RWPE2 (cell line): ENCODE data around the gene TBC1D2B.

Source experiments
- ATAC-seq: fragments of 200-7000 bp; cut with Tn5 transposase; 3 replicates; pipeline ENCODE4 v1.9.1; 2021; ENCODE audit warnings: low read depth
- DNase-seq: peaks from one replicate; pipeline ENCODE4 v3.0.0-alpha.2; 2020; ENCODE audit warnings: low spot score
- H3K27ac ChIP-seq: fragments of 450-650 bp; 2 replicates; pipeline ENCODE4 v1.5.1; 2017; ENCODE audit warnings: mild to moderate bottlenecking; ENCODE audit not compliant: poor library complexity, severe bottlenecking
- H3K27me3 ChIP-seq: fragments of 250-450 bp; sonication (Bioruptor Pico); 2 replicates; pipeline ENCODE4 v1.5.1; 2021; ENCODE audit warnings: mild to moderate bottlenecking, moderate library complexity; ENCODE audit not compliant: insufficient read depth, poor library complexity, severe bottlenecking
- H3K36me3 ChIP-seq: fragments of 250-450 bp; sonication (Bioruptor Pico); 2 replicates; pipeline ENCODE4 v1.5.1; 2020; ENCODE audit warnings: low read depth, mild to moderate bottlenecking, moderate library complexity
- H3K4me1 ChIP-seq: fragments of 250-450 bp; sonication (Bioruptor Pico); 2 replicates; pipeline ENCODE4 v1.5.1; 2021; ENCODE audit warnings: mild to moderate bottlenecking, moderate library complexity; ENCODE audit not compliant: insufficient read depth, poor library complexity, severe bottlenecking
- H3K4me3 ChIP-seq: fragments of 250-450 bp; sonication (Bioruptor Pico); 2 replicates; pipeline ENCODE4 v1.5.1; 2021; ENCODE audit warnings: mild to moderate bottlenecking, moderate library complexity; ENCODE audit not compliant: severe bottlenecking
- H3K9me3 ChIP-seq: fragments of 250-450 bp; sonication (Bioruptor Pico); 2 replicates; pipeline ENCODE4 v1.5.1; 2021; ENCODE audit warnings: mild to moderate bottlenecking, moderate library complexity; ENCODE audit not compliant: severe bottlenecking
- CTCF ChIP-seq: fragments of 450-650 bp; IDR thresholded peaks from one replicate; pipeline ENCODE4 v1.5.1; 2017; ENCODE audit warnings: mild to moderate bottlenecking, moderate library complexity; ENCODE audit not compliant: poor library complexity, severe bottlenecking

Gene TBC1D2B

DNA sequence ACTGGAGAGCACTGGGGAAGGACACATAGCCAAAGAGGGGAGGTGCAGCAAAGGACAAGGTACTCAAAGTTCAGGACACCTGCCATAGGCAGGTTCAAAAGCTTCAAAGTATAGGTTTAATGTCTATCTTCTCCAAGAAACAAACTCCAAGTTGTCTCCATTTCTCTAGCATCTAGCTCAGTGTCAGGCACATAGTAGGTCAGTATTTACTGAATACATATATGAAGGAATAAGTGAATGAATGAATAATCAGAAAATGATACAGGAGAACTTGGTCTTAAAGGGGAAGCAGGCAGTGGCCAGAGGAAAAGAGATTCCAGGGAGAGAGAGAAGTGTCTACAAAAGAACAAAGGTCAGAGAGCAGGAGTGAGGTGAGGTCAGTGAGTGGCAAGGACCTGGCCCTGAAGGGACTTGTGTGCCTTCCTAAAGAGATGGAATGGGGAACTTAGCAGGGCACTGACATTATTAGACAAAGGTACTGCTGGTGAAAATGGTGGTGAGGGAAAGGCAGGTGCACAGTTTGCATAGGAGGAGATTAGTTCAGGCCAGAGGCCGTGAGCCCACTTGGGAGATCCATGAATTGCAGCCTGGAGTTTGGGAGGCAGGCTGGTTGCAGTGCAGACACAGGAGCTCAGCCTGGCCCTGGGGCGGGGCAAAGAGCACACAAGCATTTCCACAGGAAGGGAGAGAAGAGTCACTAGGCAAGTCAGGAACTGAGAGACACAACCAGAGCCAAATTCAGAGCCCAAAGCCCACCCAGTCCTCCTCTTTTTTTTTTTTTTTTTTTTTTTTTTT, 21.4 kb downstream of the TBC1D2B start:
- peak overlapping the region; percentile 81 for H3K27ac ChIP-seq
- peak; percentile 79 for ATAC-seq
- no peak for TF ChIP-seq CTCF
- no peaks in the 10 kb centered on the region for H3K9me3 ChIP-seq
- no peak overlapping the region for H3K4me3 ChIP-seq
- H3K36me3 ChIP-seq: peaks cover 32% of the 10 kb centered on the region
- peak; percentile 40 for DNase-seq
- no peaks in the 10 kb centered on the region for H3K27me3 ChIP-seq
- peaks cover 33% of the 10 kb centered on the region for H3K4me1 ChIP-seq

GRCh38 chr15:78054966-78055365, 22.5 kb downstream of the TBC1D2B start:
- Histone ChIP-seq H3K4me1 (peaks cover 33% of the 10 kb centered on the region), H3K27ac (no peak overlapping the region), H3K27me3 (no peaks in the 10 kb centered on the region), H3K36me3 (peaks cover 42% of the 10 kb centered on the region), H3K4me3 (no peak overlapping the region), H3K9me3 (no peaks in the 10 kb centered on the region)
- TF ChIP-seq CTCF: no peak
- ATAC-seq (no peak), DNase-seq (peak; percentile 7)

DNA sequence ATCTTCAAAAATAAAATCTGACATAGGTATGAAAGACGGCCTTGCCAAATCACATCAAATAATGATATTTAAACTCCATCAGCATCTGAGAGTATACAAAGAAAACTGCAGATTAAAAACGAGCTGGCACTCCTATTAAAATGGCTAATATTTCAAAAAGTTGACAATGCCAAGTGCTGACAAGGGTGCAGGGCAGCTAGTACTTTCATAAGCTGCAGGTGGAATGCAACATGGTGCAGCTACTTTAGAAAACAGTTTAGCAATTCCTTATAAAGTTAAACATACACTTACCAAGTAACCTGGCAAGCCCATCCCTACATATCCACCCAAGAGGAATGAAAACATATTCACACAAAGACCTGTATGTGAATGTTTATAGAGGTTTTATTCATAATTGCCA, 23.0 kb downstream of the TBC1D2B start:
- Histone ChIP-seq H3K27me3 (no peaks in the 10 kb centered on the region), H3K4me1 (peaks cover 32% of the 10 kb centered on the region), H3K4me3 (no peak overlapping the region), H3K9me3 (no peaks in the 10 kb centered on the region), H3K36me3 (peaks cover 47% of the 10 kb centered on the region), H3K27ac (no peak overlapping the region)
- no peak for DNase-seq
- TF ChIP-seq CTCF: no peak
- ATAC-seq: no peak

DNA sequence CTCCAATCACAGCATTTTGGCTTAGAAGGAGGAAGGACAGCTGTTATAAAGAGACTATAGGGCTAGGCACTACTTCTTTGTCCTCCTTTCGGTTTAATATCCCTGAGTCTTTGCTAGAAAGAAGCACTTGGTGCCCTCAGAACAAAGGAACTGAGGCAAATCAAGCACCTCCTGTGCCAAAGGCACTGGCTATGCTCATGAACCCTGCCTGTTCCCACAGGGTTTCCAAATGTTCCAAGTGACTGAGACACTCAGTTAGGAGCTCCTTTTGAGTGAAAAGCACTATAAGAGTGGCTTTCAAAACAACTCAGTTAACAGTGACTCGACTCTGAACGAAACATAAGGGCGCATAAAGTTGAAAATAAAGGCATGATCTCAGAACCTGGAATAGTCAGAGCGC, 25.0 kb downstream of the TBC1D2B start:
- no peaks in the 10 kb centered on the region for H3K9me3 ChIP-seq
- TF ChIP-seq CTCF: no peak
- peaks cover 55% of the 10 kb centered on the region for H3K36me3 ChIP-seq
- no peak overlapping the region for H3K4me3 ChIP-seq
- no peak for DNase-seq
- H3K27ac ChIP-seq: no peak overlapping the region
- peaks cover 19% of the 10 kb centered on the region for H3K4me1 ChIP-seq
- H3K27me3 ChIP-seq: no peaks in the 10 kb centered on the region
- no peak for ATAC-seq

DNA sequence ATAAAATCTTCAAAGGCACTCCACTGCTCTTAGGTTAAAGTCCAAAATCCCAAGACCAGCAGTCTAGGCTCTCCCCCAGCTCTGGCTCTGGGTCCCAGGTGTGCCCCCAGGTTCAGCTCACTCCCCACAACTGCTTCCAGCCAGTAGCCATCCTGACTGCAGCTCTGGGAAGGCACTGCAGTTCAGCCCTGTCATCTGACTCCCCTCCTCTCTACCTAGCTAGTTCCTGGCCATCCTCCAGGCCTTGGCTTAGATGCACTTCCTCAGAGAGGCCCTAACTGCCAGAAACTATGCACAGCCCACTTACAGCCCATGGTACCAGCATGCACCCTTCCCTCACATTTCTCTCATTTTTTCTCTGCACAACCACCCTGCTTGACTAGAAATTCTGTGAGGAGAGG, 25.5 kb downstream of the TBC1D2B start:
- no peak overlapping the region for H3K27ac ChIP-seq

More for the DNA sequence above, 25.5 kb downstream of the TBC1D2B start:
- DNase-seq (no peak), ATAC-seq (peak; percentile 49; the same call in 2 of the 3 replicates)
- Histone ChIP-seq H3K27me3 (no peaks in the 10 kb centered on the region), H3K36me3 (peaks cover 58% of the 10 kb centered on the region), H3K9me3 (no peaks in the 10 kb centered on the region), H3K4me1 (peaks cover 13% of the 10 kb centered on the region), H3K4me3 (no peak overlapping the region)
- no peak for TF ChIP-seq CTCF
